NCI-H2196 (cell line): ENCODE results near the gene POC1A.

ENCODE experiments used
- DNase-seq: peaks from one replicate; lab custom pipeline; 2025; ENCODE audit not compliant: unreplicated experiment; lab: John Stamatoyannopoulos, UW

Gene POC1A

DNA sequence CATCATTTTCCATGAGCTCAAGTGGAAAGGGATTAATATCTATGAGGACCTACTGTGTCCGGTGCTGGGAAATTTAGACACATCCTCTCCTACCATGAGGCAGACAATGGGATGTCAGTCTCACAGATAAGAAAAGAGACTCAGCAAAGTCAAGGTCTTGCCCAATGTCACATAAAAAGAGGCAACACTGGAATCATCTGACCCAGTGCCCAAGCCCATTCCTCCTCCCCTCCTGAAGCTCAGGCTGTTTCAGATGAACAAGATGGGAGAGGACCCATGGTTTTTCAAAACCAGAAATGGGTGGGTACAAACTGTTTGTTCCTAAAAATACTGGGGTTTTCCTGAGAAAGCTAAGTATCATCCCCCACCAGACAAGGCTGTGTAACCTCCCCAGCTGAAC, 22.2 kb downstream of the POC1A start:
- DNase-seq = no peak

DNA sequence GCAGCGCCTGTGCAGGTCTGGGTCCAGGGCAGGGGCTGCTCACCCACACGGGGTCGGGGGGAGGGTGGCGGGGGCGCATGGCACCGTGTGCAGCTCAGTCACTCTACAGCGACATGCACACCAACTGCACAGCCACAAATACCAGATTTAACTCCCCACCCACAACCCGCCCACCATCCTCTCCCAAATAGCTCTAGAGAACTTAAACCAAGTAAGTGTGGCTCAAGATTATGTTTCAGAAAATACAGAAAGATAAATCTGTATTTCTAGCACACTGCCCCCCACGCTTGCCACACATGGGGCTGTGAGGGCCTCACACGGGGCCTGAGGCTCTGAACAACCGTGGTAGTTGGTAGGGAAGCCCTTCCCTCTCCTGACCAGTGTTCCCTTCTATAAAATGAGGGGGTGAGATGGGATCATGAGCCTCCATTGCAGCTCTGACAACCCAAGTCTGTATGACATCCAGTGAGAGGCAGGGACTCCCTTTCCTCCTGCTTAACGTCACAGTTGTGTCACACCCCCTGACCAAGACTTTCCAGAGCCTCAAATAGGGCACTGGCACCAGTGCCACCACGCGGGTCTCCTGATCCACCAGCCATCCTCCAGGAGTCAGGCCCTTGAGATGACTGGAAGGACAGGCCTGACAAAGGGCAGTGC, 23.1 kb downstream of the POC1A start:
- no peak for DNase-seq

DNA sequence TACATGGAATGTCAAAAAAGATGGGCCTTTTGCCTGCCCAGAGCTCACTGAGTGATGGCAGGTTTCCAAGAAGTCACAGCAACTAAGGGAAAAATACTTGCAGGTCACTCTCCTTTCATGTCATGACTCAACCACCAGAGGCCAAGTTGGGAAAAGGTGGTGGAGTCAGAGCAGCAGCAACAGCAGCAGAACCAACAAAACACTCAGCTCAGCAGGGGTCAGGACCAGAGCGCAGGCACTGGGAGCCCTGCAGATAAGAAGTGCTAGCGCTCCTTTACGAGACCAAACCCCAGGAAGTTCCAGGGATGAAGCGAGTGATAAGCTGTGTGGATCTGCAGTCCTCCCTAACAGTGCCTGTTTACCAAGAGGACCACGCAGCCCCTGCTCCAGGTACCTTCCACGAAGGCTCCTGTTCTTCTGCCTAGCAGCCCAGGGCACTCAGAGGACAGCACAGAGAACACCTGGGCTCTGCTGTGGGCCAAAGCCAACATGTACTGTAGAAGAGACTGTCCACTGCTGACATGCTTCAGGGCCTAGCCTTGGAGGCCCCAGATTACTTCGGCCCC, 26.0 kb downstream of the POC1A start:
- peak; percentile 2 for DNase-seq

DNA sequence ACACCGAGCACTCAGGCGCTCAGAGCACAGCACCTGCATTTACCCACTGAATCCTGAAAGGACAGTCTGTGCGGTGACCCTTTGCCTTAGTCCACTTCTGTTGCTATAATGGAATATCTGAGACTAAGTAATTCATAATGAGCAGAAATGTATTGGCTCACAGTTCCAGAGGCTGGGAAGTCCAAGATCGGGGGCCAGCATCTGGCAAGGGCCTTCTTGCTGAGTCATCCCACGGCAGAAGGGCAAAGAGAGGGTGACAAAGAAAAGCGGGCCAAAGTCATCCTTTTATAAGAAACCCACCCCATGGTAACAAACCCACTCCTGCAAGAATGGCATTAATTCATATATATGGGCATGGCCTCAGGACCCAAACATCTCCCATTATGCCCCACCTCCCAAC, 27.7 kb downstream of the POC1A start:
- no peak for DNase-seq

- no peak for DNase-seq
Measured at GRCh38 chr3:52126036-52126435, 28.2 kb downstream of the POC1A start.

GRCh38 chr3:52124766-52125165, 29.5 kb downstream of the POC1A start:
- DNase-seq = no peak

DNA sequence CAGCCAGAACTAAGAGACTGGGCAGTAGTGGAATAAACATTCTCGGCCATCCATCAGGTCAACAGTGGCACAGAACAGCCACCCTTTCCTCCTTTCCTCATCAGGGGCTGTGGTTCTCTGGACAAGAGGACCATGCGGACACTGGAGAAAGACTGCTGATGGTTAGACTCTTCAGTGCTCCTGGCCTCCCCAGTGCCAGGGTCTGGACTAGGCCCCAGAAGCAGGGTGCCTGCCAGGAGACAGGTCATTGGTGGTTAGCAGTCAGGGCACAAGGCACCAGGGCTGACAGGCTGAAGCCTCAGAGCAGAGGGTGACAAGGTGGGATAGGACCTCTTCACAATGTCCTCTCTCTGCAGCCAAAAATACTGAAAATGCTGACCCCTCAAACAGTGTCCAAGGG, 30.1 kb downstream of the POC1A start:
- DNase-seq = no peak

DNA sequence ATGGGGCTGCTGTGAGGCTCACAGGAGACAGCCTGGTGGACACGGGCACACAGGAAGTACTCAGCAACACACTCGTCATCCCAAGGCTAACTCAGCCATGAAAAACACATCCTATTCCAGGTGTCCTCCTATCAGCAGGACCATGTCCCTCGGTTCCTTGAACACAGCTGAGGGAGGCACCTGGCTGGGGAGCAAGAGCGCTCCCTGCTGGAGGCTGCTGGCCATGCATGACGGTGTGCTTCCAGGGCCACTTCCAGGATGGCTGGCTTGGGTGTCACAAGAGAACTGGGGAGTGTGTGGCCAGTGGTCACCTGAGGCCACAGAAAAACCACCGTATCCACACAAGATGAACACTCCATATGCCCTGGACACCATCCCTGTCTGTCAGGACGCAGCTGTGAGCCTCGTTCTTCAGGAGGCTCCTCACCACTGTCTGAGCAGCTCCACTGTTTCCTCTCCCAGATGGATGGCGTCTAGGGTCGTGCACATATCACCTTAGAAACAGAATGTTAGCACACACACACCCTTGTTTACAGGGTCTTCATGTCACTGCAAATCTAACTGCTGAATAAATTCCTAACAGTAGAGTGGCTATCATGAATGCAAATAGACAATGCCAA, 31.0 kb downstream of the POC1A start:
- DNase-seq = peak; percentile 14

- DNase-seq = no peak
Measured at GRCh38 chr3:52122491-52122890, 31.7 kb downstream of the POC1A start.

DNA sequence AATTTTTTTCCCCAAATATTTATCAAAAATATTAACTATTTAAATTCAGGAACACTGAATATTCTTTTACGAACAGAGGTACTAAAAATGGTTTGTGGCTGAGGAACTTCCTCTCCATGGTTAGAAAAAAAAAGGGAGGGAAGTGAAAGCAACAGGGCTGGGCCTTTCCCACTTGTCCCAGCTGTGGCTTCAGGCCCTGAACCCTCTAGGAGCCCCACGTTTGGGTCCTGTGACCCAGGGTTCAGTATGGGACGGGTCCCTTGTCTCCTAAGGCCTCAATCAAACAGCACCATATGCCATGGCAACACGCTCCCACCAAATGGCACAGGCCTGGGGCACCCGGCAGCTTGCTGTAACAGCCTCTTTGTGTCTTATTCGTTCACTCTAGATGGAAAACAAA, 32.4 kb downstream of the POC1A start:
- no peak for DNase-seq

GRCh38 chr3:52121464-52121805, 32.8 kb downstream of the POC1A start:
- no peak for DNase-seq

GRCh38 chr3:52120556-52121463, 33.4 kb downstream of the POC1A start:
- DNase-seq = no peak

DNA sequence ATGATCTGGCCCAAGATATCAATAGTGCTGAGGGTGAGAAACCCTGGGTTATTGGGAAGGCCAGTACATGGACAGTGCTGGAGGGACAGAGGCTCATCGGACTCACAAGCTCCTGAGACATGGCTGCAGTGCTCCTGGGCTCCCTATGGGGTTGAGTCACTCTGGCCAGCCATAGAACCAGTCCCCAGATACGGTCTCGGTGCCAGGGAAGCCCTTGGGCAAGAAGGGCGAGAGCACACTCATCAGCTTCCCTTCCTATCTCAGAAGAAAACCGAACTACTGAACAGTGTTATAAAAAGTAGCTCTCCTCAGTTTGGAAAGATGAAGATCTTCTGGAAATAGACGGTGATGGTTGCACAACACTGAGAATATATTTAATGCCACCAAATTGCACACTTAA, 34.4 kb downstream of the POC1A start:
- no peak for DNase-seq

- DNase-seq = no peak
Measured at GRCh38 chr3:52119099-52119498, 35.1 kb downstream of the POC1A start.

GRCh38 chr3:52118156-52118875, 35.9 kb downstream of the POC1A start:
- DNase-seq = no peak

DNA sequence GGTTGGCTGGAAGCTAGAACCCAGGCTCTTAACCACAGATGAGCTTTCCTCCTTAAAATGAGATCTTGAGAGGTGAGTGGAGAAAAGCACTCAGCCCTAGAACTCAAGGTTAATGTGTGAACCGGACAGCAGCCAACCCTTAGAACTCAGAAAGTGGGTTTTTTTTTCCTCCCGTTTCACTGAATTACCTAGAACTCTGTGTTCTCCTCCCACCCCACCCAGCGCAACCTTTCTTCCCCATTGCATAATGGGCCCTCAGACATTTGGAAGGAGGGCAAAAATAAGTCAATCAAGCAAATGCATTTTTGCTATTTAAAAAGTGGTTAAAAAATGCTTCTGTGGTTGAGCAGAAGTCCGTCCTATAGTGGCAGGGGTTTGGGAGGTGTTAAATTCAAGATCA, 36.7 kb downstream of the POC1A start:
- no peak for DNase-seq

DNA sequence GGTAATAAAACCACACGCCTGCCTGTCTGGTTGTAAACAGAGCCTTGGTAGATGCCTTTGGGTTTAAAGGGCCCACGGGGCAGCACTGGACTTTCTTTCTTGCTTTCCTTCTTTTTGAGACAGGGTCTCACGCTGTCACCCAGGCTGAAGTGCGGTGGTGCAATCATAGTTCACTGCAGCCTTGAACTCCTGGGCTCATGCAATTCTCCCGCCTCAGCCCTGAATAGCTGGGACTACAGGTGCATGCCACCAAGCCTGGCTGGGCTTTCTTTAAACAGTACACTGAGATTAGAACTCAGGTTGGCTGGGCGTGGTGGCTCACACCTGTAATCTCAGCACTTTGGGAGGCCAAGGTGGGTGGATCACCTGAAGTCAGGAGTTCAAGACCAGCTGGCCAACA, 42.2 kb downstream of the POC1A start:
- DNase-seq = no peak

DNA sequence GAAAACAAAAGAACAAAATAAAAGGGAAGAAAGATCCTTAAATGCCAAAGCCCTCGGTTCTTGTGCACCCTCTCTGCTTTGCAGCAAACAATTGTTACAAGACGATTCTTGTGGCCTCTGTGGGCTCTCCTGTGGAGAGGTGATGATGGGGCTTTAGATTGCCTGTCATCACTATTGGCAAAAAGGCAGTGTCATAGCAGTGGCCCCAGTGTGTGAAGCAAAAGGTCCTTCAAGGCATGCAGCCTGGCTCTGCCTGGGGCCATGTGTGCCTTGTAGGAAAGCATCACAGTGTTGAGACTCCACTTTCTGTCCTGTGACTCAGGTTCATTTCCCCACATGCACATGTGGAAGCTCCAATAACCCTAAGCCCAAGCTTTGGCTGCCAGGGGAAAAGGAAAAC, 43.7 kb downstream of the POC1A start:
- DNase-seq = no peak

DNA sequence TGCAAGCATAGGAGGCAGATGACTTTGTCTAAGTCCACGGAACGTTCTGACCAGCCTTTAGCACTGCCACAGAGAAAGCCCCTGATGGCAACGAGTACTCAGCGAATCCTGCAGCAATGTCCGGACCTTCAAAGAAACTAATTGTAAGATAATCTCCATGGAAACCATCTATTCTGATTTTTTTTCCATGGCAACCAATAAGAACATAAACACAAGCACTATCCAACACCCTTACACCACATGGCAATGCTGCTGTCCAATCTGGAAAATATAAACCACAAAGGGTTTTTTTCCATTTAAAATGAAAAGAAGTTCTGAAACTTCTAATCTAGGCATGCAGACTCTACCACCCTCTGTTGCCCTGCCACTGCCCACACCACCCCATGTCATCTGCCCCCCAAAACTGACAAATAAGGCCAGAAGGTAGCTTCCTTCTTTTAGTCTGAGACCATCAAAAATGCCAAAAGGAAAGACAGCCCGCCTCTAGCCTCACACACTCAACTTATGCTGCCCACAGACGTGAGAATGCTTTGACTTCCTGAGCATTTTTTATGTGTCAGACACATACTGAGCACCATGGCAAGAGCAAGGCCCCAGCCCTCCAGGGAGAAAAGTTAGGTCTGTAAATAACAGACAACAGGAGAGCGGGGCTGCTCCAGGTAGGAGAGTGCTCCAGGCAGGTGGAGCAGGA, 44.5 kb downstream of the POC1A start:
- no peak for DNase-seq
